Measurements from ENCODE around the gene TMEM127.

DNA sequence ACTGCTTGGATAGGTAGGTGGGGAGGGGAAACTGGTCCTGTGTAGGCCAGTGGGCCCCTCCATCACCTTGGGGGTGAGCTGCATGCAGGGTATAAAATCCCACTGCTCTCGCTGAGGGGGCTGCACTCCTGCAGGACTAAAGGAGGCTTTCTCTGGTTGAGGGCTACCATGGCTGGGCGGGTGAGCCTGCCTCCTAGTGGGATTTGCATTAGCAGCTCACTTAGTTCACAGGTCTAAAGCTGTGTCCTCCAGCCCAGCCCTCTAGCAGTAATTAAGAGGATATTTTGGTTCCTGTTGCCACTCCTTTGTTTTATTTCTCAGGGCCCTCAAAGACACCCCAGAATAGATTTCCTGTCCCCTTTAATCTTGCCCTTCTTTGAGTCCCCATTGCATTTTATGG, 24.6 kb downstream of the TMEM127 start:
- TF ChIP-seq, protein P1, sequence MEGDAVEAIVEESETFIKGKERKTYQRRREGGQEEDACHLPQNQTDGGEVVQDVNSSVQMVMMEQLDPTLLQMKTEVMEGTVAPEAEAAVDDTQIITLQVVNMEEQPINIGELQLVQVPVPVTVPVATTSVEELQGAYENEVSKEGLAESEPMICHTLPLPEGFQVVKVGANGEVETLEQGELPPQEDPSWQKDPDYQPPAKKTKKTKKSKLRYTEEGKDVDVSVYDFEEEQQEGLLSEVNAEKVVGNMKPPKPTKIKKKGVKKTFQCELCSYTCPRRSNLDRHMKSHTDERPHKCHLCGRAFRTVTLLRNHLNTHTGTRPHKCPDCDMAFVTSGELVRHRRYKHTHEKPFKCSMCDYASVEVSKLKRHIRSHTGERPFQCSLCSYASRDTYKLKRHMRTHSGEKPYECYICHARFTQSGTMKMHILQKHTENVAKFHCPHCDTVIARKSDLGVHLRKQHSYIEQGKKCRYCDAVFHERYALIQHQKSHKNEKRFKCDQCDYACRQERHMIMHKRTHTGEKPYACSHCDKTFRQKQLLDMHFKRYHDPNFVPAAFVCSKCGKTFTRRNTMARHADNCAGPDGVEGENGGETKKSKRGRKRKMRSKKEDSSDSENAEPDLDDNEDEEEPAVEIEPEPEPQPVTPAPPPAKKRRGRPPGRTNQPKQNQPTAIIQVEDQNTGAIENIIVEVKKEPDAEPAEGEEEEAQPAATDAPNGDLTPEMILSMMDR (conservative IDR thresholded peaks at IDR 0.05; ENCODE audit: low read depth, low read length), result no peak
- no peak for TF ChIP-seq EZH2 (IDR thresholded peaks at IDR 0.05; ENCODE audit: borderline replicate concordance, low read depth, low read length, poor library complexity, severe bottlenecking)
